Stimulated activated CD8-positive, alpha-beta memory T cell treated with anti-CD3 and anti-CD28 coated beads, Interleukin-4, amount 100 ng/mL, for 48 hours (primary cell): ENCODE data around the gene SETD4.

Source experiments
- DNase-seq: peaks from one replicate; pipeline ENCODE4 v3.0.0-alpha.2; 2020

The SETD4 gene

GRCh38 chr21:36044056-36044455 is 16.3 kb downstream of the SETD4 start:
- DNase-seq = no peak

DNA sequence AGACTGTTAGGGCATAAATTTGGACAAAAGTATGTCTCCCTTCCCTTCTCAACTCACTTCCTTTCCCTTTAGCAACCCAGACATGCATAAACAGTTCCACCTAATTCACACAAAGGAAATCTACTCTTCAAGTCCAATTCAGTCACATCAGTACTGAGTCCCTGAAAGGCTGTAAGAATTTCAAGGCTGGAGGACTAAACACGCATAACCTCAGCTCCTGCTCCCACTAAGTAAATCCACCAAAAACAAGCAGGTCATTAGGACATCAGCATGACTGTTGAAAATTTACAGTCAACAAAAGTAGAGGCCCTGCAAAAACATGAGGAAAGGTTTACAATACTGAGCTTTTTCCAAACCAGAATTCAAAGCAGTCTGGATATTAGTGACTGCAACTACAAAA is 18.4 kb downstream of the SETD4 start:
- DNase-seq = no peak

DNA sequence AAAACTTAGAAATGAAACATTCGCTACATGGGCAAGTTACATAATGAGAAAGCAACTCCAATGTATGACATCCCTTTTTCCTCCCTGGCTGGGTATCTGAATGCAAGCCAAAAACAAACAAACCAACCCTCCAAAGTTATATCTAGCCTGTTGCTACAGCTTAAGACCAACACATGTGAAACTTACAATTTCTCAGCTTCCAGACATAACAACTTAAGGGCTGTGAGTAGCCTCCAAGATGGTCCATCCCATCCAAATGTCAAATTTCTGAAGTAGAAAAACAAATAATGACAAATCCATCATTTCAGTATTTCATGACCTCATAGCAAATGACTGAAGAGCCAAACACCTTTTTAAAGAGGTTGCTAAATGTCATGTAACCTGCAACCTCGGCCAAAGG is 19.9 kb downstream of the SETD4 start:
- DNase-seq = no peak

- DNase-seq = no peak
These were observed 20.5 kb downstream of the SETD4 start for GRCh38 chr21:36039861-36040260.

DNA sequence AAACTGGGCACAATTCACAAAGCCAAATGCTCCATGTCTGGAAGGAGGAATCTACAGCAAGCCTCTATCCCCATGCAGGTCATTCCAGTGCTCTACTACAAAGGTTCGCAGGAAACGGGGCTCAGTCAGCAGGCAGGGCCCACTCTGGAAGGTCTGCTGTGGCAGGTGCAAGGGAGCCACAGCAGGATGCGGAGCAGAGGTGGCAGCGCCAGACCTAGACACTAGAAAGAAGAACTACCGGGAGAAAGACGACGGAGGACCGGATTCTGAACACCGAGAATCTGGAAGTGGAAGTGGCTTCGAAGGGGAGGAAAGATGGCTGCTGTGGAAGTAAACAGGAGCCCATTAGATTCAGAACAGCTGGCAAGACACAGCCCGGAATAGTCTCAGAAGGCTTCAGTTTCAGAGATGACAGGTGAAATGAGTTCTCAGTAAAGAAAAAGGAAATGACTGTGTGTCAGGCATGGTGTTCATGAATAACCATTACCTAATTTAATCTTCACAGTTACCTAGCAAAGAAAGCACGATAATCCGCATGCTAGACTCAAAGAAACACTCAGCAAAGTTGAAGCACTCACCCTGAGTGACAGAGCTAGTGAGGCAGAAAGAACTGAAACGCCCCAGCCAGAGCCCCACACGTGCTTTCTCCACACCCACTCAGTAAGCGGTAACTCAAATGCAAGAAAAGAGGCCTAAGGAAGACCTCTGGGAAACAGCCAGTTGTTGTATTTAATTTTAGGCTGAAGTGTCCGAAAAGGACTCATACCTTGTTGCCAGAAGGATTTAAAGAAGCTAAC is 21.4 kb downstream of the SETD4 start:
- no peak for DNase-seq

DNA sequence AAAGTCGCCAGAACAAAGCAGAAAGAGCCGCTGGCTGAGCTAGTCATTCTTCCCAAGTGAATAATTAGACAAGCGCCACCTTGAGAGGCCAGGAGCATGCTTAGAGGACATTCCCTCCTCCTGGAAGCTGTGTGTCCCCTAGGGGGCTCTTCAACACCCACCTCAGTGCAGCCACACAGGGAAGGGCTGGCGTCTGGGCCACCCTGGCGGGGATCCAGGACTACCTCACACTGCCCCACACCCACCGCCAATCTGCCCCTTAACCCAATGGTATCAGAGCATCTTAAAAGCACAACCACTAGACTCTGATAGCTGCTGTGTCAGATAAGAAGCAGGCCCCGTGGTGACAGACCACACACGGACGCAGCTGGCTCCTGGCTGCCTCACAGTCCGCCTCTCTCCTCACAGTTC is 24.9 kb downstream of the SETD4 start:
- DNase-seq = no peak

DNA sequence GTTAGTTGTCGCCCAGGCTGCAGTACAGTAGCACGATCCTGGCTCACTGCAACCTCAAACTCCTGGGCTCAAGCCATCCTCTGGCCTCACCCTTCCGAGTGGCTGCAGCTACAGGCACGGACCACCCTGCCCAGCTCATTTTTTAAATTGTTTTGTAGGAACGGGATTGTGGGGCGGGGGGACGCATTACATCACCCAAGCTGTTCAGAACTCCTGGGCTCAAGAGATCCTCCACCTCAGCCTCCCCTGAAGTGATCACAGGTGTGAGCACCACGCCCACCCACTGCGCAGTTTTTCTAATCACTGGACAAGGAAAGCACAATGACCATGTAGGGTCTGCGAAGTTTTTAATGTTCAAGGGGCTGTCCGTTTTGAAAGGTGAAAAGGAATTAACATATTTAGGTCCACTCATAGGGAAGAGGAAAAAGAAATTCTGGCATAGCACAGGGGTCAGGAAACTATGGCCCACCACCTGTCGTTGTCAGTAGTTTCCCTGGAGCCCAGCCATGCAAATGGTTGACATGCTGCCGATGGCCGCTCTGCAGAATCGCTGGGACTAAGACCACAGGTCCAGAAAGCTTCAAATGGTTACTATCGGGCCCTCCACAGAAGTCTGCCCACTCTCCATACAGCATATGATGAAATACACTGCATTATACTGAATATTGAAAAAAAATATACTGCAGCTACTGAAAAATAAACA is 26.0 kb downstream of the SETD4 start:
- no peak for DNase-seq

GRCh38 chr21:36032647-36033406 is 27.5 kb downstream of the SETD4 start:
- no peak for DNase-seq

GRCh38 chr21:36030581-36031189 is 29.6 kb downstream of the SETD4 start:
- no peak for DNase-seq

DNA sequence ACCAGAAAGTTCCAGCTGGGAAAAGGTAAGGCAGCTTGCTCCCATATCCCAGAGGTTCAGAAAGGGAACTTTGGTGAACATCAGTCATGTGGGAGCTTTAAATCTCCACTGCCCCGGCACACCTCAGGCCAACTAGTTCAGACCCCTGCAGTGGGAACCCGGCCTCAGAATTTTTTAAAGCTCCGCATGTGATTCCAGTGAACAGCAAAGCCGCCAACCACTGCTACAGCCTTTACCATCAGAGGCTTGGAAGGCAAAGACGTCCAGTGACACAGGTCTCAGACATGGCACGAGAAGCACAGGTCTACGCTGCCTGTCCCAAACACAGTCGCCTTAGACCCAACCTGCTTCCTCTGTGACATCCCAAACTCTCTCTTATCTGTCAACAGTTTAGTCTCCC is 31.0 kb downstream of the SETD4 start:
- DNase-seq = no peak

DNA sequence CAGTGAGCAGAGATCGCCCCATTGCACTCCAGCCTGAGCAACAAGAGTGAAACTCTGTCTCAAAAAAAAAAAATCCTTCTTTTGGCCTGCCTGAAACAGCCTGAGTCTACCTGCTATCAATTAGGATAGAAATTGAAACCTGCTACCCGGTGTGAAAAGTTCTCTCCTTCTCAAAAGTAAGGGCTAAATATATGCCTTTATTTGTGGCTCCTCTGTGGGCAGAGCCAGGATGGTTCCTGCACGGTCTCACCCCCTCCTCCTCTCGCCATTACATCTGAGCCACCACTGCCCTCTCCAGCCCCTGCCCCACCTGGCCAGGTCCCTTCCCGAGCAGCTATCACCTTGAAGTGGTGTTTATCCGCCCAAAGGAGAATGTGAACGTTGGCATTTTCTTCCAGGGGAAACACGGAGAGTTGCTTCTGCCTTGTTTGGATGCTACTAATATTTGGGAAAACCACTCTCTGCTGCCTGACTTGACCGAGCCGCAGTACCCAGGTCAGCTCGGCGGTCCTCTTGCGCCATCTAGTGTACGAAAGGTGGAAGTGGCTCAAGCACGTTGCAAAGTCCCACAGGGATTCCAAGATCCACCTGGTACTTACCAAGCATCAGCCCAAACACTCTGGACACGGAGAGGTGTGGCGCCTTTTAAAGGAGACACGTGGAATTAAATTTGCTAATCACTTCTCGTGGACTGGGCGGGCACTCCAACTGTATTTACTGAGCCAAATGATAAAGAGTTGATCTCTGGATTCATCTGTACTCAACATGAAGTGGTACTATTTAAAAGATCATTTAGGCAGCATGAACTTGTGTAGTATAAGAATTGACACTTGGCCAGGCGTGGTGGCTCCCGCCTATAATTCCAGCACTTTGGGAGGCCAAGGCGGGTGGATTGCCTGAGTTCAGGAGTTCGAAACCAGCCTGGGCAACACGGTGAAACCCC is 31.9 kb downstream of the SETD4 start:
- peak; percentile 76 for DNase-seq

GRCh38 chr21:36027347-36027746 is 33.0 kb downstream of the SETD4 start:
- DNase-seq = no peak

DNA sequence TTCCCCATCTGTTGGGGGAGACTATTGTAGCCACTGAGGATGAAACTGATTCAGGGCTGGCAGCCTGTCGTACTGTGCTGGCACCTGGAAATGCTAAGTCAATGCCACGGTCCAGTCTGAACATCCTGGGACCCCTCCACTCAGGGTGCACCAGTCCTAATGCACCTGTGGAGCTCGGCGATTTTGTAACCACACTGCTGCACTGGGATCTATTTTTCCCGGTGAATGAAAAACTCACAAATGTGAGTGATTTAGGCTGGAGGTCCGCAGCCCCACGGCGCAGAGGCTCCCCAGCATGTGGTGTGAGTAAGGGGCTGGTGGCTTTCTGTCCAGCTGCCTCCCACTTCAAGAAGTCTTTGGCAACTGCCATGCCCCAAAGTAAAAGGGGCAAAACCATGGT is 35.5 kb downstream of the SETD4 start:
- no peak for DNase-seq

- no peak for DNase-seq
These were observed 37.2 kb downstream of the SETD4 start for GRCh38 chr21:36023092-36023480.

- DNase-seq = no peak
These were observed 37.8 kb downstream of the SETD4 start for GRCh38 chr21:36022427-36023091.

DNA sequence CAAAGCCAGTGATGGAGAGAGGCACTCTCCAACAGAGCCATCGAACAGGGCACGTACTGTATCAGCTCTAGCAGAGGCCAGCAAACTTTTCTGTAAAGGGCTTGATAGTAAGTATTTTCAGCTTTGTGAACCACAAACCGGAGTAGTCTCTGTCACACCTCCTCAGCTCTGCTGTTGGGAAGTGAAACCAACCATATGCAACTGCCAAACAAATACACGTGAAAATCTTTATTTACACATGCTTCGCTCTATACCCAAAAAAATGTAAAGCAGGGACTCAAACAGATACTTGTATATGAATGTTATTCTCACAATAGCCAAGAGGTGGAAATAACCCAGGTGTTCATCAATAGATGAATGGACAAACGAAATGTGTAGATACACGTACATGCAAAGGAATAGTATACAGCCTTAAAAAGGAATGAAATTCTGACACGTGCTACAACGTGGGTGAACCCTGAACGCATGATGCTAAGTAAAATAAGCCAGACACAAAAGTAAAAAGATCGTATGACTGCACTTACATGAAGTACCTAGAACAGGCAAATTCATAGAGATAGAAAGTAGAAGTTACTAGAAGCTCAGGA is 39.0 kb downstream of the SETD4 start:
- no peak for DNase-seq

DNA sequence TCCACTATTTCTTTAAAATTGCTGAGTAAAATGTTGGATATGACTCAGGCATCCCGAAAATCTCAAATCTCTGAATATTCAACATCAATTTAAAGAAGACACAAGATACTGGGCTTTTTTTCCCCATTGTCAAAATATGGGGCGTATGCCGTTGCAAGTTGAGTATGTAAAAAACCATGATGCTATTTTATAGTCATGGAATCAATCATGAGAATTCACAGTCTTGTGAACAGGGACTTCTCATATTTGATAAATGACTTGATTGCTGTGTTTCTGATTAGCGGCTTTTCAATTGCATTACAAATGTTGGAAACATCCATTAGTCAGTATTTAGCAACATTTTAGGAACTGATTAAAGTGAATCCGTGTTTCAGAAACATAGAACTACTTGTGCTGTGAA is 45.3 kb downstream of the SETD4 start:
- no peak for DNase-seq

GRCh38 chr21:36010801-36011200 is 49.5 kb downstream of the SETD4 start:
- DNase-seq = no peak

- DNase-seq = no peak
These were observed 51.8 kb downstream of the SETD4 start for GRCh38 chr21:36008505-36008904.

DNA sequence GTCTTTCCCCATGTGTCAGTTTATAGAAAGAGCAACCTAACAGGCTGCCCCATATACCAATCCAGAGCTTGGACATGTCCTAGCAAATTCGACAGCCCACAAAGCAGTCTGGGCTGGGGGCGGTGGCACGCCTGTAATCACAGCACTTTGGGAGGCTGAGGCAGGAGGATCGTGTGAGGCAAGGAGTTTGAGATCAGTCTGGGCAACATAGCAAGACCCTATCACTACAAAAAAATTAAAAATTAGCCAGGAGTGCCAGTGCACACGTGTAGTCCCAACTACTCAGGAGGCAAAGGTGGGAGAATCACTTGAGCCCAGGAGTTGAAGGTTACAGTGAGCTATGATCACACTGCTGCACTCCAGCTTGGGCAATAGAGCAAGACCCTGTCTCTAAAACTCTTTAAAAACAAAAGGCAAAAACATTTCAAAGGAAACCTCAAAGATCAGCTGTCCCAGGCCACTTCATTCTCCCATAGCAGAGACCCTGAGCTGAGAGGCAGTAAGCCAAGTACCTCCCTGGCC is 54.4 kb downstream of the SETD4 start:
- DNase-seq = no peak

GRCh38 chr21:36005018-36005417 is 55.3 kb downstream of the SETD4 start:
- DNase-seq = no peak
